NCI-H82 (cell line): Measurements from ENCODE around the gene MRPS18C.
"Not testable (repeated sequence)": the region's sequence is repeated elsewhere in the genome, so short reads cannot be mapped to it uniquely, and the experiment has no call there.

Experiments used
- DNase-seq: peaks from one replicate; lab custom pipeline; 2025; lab: John Stamatoyannopoulos, UW

Gene MRPS18C

GRCh38 chr4:83498187-83498586 lies 42.3 kb downstream of the MRPS18C start:
- no peak for DNase-seq

GRCh38 chr4:83501671-83502070 lies 45.8 kb downstream of the MRPS18C start:
- not testable (repeated sequence) for DNase-seq

GRCh38 chr4:83503974-83504373 lies 48.1 kb downstream of the MRPS18C start:
- no peak for DNase-seq

GRCh38 chr4:83504503-83504902 lies 48.6 kb downstream of the MRPS18C start:
- no peak for DNase-seq

- DNase-seq: no peak
Observed at GRCh38 chr4:83504996-83505395, 49.1 kb downstream of the MRPS18C start.

- DNase-seq: peak; percentile 57
Observed at GRCh38 chr4:83509156-83509585, 53.3 kb downstream of the MRPS18C start.

GRCh38 chr4:83510442-83510841 lies 54.6 kb downstream of the MRPS18C start:
- DNase-seq: no peak
